ENCODE data around the gene PMVK.

GRCh38 chr1:154974808-154975408 is 38.4 kb upstream of the PMVK start:
- no peak for TF ChIP-seq BHLHE40 (IDR thresholded peaks at IDR 0.05; ENCODE audit: low read depth, low read length)
- TF ChIP-seq ELK1 (IDR thresholded peaks at IDR 0.05; ENCODE audit: borderline replicate concordance, low read depth, low read length): no peak
- no peak for TF ChIP-seq CTCF (conservative IDR thresholded peaks at IDR 0.05; ENCODE audit: low read depth, low read length)
- no peak for TF ChIP-seq RFX5 (IDR thresholded peaks at IDR 0.05; ENCODE audit: low read depth, low read length)
- no peak for TF ChIP-seq NFE2L2 (IDR thresholded peaks at IDR 0.05; ENCODE audit: low read depth, low read length)
- no peak for TF ChIP-seq CEBPB (IDR thresholded peaks at IDR 0.05; ENCODE audit: low read depth, low read length)

Measured in IMR-90 (cell line).